Bone marrow (tissue), 2 donors: Measurements from ENCODE around the gene KRTAP9-9.
"Not testable (repeated sequence)": the region's sequence is repeated elsewhere in the genome, so short reads cannot be mapped to it uniquely, and the experiment has no call there.

ENCODE experiments used
- DNase-seq, 2 donors: peaks; one replicate each; lab custom pipeline; 2025; lab: John Stamatoyannopoulos, UW

Gene KRTAP9-9

GRCh38 chr17:41265078-41265477 is 9.9 kb downstream of the KRTAP9-9 start, which contains the start of gene KRTAP9-6:
Gene KRTAP9-6 (plus strand): TSS chr17:41265378. CDS start chr17:41265378, 0 bp downstream.
- DNase-seq = no peak

GRCh38 chr17:41267711-41268110 is 12.5 kb downstream of the KRTAP9-9 start:
- no peak for DNase-seq

GRCh38 chr17:41271323-41271722 is 16.1 kb downstream of the KRTAP9-9 start:
- not testable (repeated sequence) for DNase-seq

GRCh38 chr17:41271858-41272257 is 16.7 kb downstream of the KRTAP9-9 start:
- DNase-seq = no peak

DNA sequence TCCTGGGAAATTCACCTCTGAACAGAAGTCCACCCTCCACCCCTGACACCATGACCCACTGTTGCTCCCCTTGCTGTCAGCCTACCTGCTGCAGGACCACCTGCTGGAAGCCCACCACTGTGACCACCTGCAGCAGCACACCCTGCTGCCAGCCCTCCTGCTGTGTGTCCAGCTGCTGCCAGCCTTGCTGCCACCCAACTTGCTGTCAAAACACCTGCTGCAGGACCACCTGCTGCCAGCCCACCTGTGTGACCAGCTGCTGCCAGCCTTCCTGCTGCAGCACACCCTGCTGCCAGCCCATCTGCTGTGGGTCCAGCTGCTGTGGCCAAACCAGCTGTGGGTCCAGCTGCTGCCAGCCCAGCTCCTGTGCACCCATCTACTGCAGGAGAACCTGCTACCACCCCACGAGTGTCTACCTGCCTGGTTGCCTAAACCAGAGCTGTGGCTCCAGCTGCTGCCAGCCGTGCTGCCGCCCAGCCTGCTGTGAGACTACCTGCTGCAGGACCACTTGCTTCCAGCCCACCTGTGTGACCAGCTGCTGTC is 20.5 kb downstream of the KRTAP9-9 start, which contains the start of gene KRTAP9-7:
KRTAP9-7 (plus strand) TSS at position 51 of the 543 bp plus-strand sequence; CDS start at position 51, 0 bp downstream.
- not testable (repeated sequence) for DNase-seq

- no peak for DNase-seq
Measured at GRCh38 chr17:41278176-41278955, 23.2 kb downstream of the KRTAP9-9 start.

- DNase-seq = no peak
Measured at GRCh38 chr17:41284043-41284442, 28.9 kb downstream of the KRTAP9-9 start.

DNA sequence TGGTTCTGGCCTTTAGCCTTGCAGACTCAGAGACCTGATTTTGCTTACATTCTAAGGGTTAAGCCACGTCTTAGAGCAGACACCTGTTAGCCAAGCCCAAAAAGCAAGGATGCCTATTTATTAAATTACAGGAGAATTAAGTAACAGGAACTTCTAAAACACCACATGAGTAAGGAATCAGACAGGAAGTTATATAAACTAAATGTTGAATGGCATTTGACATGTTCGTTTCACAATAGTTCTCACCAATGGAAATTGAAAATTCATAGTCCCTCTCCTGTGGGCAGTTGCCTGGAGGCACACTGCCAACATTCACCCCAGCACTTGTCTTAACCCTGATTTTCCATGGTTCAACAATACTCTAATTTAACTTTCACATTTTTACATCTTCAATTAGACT is 29.4 kb downstream of the KRTAP9-9 start:
- no peak for DNase-seq

GRCh38 chr17:41287050-41287449 is 31.9 kb downstream of the KRTAP9-9 start:
- no peak for DNase-seq

DNA sequence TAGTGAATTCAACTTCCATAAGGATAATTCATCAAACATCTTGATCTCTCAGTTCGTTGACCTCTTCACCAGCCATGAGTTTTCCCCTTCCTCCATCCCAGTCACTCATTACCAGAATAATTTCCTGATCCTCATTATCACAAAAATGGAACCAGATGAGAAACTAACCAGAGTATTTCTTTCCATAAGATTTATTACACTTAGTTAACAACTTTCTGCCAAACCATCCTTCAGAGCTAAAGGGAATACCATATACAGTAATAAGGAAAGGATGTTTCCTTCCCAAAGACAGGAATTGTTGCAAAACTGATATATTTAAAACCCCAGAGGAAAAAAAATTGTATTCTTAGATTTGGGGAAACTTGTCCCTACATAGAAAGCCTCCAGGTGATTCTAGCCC is 38.8 kb downstream of the KRTAP9-9 start:
- DNase-seq = no peak

- no peak for DNase-seq
Measured at GRCh38 chr17:41296846-41297245, 41.7 kb downstream of the KRTAP9-9 start.

- no peak for DNase-seq
Measured at GRCh38 chr17:41298458-41299135, 43.4 kb downstream of the KRTAP9-9 start.

GRCh38 chr17:41301204-41301790 is 46.1 kb downstream of the KRTAP9-9 start:
- DNase-seq = no peak

- DNase-seq = no peak
Measured at GRCh38 chr17:41301916-41302901, 47.0 kb downstream of the KRTAP9-9 start, which contains the start of gene KRTAP29-1. Gene KRTAP29-1 (minus strand): TSS chr17:41302851. CDS start chr17:41302851, 0 bp downstream.

- no peak for DNase-seq
Measured at GRCh38 chr17:41302981-41303380, 47.8 kb downstream of the KRTAP9-9 start.

DNA sequence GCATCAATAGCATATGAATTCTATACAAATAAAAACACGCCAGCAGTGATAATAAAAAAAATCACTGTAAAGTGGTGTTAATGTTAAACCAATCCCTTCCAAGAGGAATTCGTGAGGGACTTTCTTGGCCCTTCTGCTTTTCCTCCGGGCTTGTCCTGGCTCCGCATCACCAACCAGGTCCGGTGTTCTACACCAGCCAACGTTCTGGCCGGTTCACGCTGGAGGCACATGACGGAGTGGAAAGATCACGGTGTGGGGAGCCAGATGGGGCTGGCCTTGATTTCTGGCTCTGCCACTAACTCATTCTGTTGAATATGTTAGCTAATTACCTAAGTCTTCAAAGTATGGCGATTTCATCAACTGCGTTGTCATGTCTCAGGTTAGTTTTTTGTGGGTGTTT is 48.9 kb downstream of the KRTAP9-9 start:
- no peak for DNase-seq
